ENCODE results near the gene ULK4. TPM values are rescaled to one million over a fixed set of nuclear protein-coding genes. Genes with fewer than 3 reads are reported as not detected.

Gene ULK4
- total and polyA plus RNA-seq, 9 of the 15 experiments (the other 6 are each of a cell fraction or from before 2014, with no cell fraction given): 3.0 to 5.9 (median 3.5) TPM

GRCh38 chr3:41324156-41324475 lies 637.8 kb downstream of the ULK4 start:
- Histone ChIP-seq H3K36me3 (ENCODE audit: control insufficient read depth, insufficient read depth, low read length) (no peaks in the 10 kb centered on the region), H3K27me3 (ENCODE audit: control insufficient read depth in 2 of 2, insufficient read depth in 2 of 2, low read length in 2 of 2) (peaks cover 0 to 11% of the 10 kb centered on the region in 2 experiments; a peak in 3 of 5 replicates), H3K27ac (ENCODE audit: extremely low read depth, low read depth, low read length) (no peak overlapping the region), H3K9ac (ENCODE audit: insufficient read depth in 1 of 2, low read depth in 2 of 2, low read length in 2 of 2) (no peak overlapping the region), H3K79me2 (ENCODE audit: control insufficient read depth, insufficient read depth, low read length) (no peaks in the 10 kb centered on the region), H3K4me1 (replicated peaks in 1 of 2; ENCODE audit: control insufficient read depth in 2 of 2, insufficient read depth in 2 of 2, low read length in 2 of 2) (no peaks in the 10 kb centered on the region; a peak in 1 of 5 replicates), H2AFZ (ENCODE audit: low read depth, low read length) (no peak overlapping the region), H3K4me2 (ENCODE audit: insufficient read depth, low read length) (no peak overlapping the region), H3K4me3 (no peak overlapping the region), H3K9me3 (replicated peaks; ENCODE audit: control insufficient read depth, insufficient read depth, low read depth, low read length) (no peaks in the 10 kb centered on the region), H3K9me1 (ENCODE audit: control insufficient read depth, insufficient read depth, low read length) (no peaks in the 10 kb centered on the region), H4K20me1 (replicated peaks; ENCODE audit: control insufficient read depth, insufficient read depth, low read length) (no peaks in the 10 kb centered on the region)
- no TSS peak for BruUV-seq (replicated peaks)
- ATAC-seq (no peak), FAIRE-seq (no peak), DNase-seq (ENCODE audit: extremely low read depth in 1 of 4, low spot score in 3 of 4) (no peak)
- ChIA-PET CTCF (ENCODE audit: low intra/inter-chr PET ratio) (no interaction called here), POLR2A (no interaction called here)
- in situ Hi-C loops (cut with MboI) (no loop called here), intact Hi-C loops (cut with micrococcal nuclease) (loop anchor here (10.0 kb wide), 1 partner anchor 739 kb away; no protein-coding TSS in a partner anchor)
- TF ChIP-seq ETV5 (CRISPR knock-in tag; IDR thresholded peaks at IDR 0.05; ENCODE audit: low read depth) (no peak), DMBX1 (CRISPR knock-in tag; IDR thresholded peaks at IDR 0.05; ENCODE audit: borderline replicate concordance) (no peak), HOXB6 (CRISPR knock-in tag; IDR thresholded peaks at IDR 0.05; ENCODE audit: borderline replicate concordance) (no peak)

GRCh38 chr3:41323467-41324155 lies 638.3 kb downstream of the ULK4 start:
- Histone ChIP-seq H3K27ac (ENCODE audit: extremely low read depth, low read depth, low read length) (no peak overlapping the region), H3K4me3 (no peak overlapping the region), H3K27me3 (ENCODE audit: control insufficient read depth in 2 of 2, insufficient read depth in 2 of 2, low read length in 2 of 2) (peaks cover 0 to 11% of the 10 kb centered on the region in 2 experiments; a peak in 3 of 5 replicates), H3K9me3 (replicated peaks; ENCODE audit: control insufficient read depth, insufficient read depth, low read depth, low read length) (no peaks in the 10 kb centered on the region), H2AFZ (ENCODE audit: low read depth, low read length) (no peak overlapping the region), H3K36me3 (ENCODE audit: control insufficient read depth, insufficient read depth, low read length) (no peaks in the 10 kb centered on the region), H3K79me2 (ENCODE audit: control insufficient read depth, insufficient read depth, low read length) (no peaks in the 10 kb centered on the region), H3K9ac (ENCODE audit: insufficient read depth in 1 of 2, low read depth in 2 of 2, low read length in 2 of 2) (no peak overlapping the region), H3K4me2 (ENCODE audit: insufficient read depth, low read length) (no peak overlapping the region), H3K9me1 (ENCODE audit: control insufficient read depth, insufficient read depth, low read length) (no peaks in the 10 kb centered on the region), H4K20me1 (replicated peaks; ENCODE audit: control insufficient read depth, insufficient read depth, low read length) (no peaks in the 10 kb centered on the region), H3K4me1 (replicated peaks in 1 of 2; ENCODE audit: control insufficient read depth in 2 of 2, insufficient read depth in 2 of 2, low read length in 2 of 2) (no peaks in the 10 kb centered on the region; a peak in 1 of 5 replicates)
- BruUV-seq (replicated peaks): no TSS peak
- POLR2A ChIA-PET: interaction anchor here (1.2 to 1.6 kb wide), 2 partner anchors 10 to 13 kb away, joined by 3 read pairs; no protein-coding TSS in a partner anchor
- DNase-seq (ENCODE audit: extremely low read depth in 1 of 4, low spot score in 3 of 4) (no peak), FAIRE-seq (no peak), ATAC-seq (no peak)
- no peak for TF ChIP-seq FOSL1 (tag; conservative IDR thresholded peaks at IDR 0.05)
- no peak for TF ChIP-seq ZKSCAN3 (CRISPR knock-in tag; IDR thresholded peaks at IDR 0.05)
- no peak for TF ChIP-seq XRCC4 (IDR thresholded peaks at IDR 0.05; ENCODE audit: extremely low read depth, insufficient read depth, insufficient read length)
- no peak for TF ChIP-seq KAT8 (IDR thresholded peaks at IDR 0.05; ENCODE audit: low read depth)
- no peak for TF ChIP-seq ARID4B (CRISPR knock-in tag; IDR thresholded peaks at IDR 0.05)
- TF ChIP-seq JUNB (CRISPR knock-in tag; conservative IDR thresholded peaks at IDR 0.05): no peak
- TF ChIP-seq PTTG1 (tag; IDR thresholded peaks at IDR 0.05; ENCODE audit: low read depth): no peak
- no peak for TF ChIP-seq TEAD4 (IDR thresholded peaks at IDR 0.05; ENCODE audit: low read length)
- no peak for TF ChIP-seq TEAD4 (CRISPR knock-in tag; IDR thresholded peaks at IDR 0.05; ENCODE audit: borderline replicate concordance)
- intact Hi-C loops (cut with micrococcal nuclease) (loop anchor here (10.0 kb wide), 1 partner anchor 739 kb away; no protein-coding TSS in a partner anchor), in situ Hi-C loops (cut with MboI) (no loop called here)
- CTCF ChIA-PET (ENCODE audit: low intra/inter-chr PET ratio): no interaction called here
- WGBS (ENCODE audit: insufficient coverage, low coverage, missing lambda C conversion rate): 2% methylated on average over 3 of the region's 3 CpGs

Measured in K562 (cell line).